GM18505 (cell line): ENCODE data around the gene TMEM132C.

Source experiments
- ATAC-seq: cut with Tn5 transposase; IDR thresholded peaks from one replicate; pipeline ENCODE4 v1.9.1; 2021; ENCODE audit not compliant: unreplicated experiment
- POLR2A ChIP-seq: IDR thresholded peaks from 4 replicates; pipeline ENCODE4 v1.6.1; 2011; ENCODE audit warnings: borderline replicate concordance; ENCODE audit not compliant: insufficient read depth, insufficient read length; ENCODE audit errors: extremely low read depth

The TMEM132C gene

DNA sequence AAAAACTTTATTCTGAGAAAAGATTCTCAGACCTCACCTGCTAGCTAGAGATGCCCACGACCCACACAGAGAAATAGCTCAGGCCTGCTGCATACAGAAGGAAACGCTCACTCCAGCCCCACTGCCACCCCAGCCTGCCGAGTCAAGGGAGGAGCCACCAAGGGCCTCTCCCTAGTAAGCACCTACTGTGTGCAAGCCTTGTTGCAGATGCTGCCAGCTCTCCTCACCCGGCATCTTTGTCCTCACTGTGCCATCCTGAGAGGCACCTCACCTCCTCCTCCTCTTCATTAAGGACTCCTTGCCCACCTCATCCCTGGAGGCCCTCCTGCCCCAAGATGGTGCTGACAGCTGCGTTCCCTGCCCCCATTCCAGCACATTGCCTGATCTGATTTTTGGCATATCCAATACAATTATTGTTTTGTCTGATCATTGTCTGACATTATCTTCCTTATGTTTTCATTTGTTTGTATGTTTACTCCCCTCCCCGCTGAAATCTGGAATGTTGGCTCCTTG is 359.9 kb downstream of the TMEM132C start:
- no peak for ATAC-seq
- TF ChIP-seq POLR2A = no peak

GRCh38 chr12:128627659-128628058 is 360.7 kb downstream of the TMEM132C start:
- no peak for ATAC-seq
- TF ChIP-seq POLR2A = no peak

DNA sequence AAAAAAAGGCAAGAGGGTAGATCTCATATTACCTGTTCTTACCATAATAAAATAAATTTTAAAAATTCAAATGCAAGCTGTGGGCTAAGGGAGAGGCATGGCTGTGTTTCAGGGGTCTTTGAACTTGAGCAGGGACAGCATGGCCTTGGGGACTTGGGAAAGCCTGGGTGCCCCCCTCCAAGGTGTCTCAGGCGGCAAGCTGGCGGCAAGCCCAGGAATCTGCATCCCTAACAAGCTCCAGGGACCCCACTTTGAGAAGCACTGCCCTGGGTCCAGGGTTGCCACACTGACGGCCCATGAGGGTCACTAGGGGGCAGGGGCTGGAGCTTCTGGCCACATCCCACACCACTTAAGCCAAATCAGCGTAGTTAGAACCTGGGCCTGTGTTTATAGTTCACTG is 363.0 kb downstream of the TMEM132C start:
- ATAC-seq = no peak
- no peak for TF ChIP-seq POLR2A

DNA sequence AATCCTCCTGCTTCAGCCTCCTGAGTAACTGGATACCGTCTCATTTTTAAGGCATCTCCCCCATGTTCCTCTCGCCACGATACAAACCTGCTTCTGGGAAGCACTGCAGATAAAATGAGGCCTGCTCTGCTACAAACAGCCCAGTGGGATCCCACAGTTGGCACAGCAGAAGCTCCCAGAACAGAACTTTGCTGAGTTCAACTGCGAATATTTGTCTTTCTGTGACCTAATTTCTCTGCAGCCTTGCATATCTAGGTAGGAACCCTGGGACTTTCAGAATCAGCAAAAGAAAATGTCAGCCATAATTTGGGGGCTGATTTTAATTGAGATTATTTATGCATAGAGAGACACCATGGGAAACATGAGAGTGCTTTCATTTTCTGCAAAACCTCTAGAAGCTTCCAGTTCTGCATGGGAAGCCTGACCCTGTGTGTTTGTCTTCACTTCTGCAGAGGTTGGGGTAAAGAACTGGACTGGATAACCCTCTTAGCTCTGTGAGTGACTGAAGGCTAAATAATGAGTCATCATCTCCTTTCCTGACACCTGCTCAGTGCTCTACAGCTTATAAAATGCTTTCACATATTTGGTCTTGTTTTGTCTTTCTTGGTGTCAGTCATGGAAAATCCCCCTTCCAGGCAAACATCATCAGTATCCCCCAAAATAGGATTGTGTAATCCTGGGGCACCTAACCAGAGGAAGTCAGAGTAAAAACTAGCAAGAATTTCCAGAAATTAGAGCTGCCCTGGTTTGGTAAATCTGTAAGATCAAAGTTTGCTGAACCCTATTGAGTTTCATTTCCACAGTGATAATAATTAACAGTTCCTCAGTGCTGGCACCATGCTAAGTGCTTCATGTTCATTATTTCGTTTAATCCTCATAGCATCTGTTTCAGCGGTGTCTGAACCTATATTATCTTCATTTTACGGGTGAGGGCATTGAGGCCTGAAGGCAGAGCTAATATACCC is 371.0 kb downstream of the TMEM132C start:
- no peak for TF ChIP-seq POLR2A
- peak; percentile 93 for ATAC-seq

GRCh38 chr12:128639089-128639488 is 372.1 kb downstream of the TMEM132C start:
- ATAC-seq = no peak
- TF ChIP-seq POLR2A = no peak

- no peak for TF ChIP-seq POLR2A
- ATAC-seq = no peak
Measured at GRCh38 chr12:128643155-128643554, 376.2 kb downstream of the TMEM132C start.

GRCh38 chr12:128644664-128645296 is 377.8 kb downstream of the TMEM132C start:
- TF ChIP-seq POLR2A = no peak
- ATAC-seq = no peak

GRCh38 chr12:128649902-128650301 is 382.9 kb downstream of the TMEM132C start:
- TF ChIP-seq POLR2A = no peak

DNA sequence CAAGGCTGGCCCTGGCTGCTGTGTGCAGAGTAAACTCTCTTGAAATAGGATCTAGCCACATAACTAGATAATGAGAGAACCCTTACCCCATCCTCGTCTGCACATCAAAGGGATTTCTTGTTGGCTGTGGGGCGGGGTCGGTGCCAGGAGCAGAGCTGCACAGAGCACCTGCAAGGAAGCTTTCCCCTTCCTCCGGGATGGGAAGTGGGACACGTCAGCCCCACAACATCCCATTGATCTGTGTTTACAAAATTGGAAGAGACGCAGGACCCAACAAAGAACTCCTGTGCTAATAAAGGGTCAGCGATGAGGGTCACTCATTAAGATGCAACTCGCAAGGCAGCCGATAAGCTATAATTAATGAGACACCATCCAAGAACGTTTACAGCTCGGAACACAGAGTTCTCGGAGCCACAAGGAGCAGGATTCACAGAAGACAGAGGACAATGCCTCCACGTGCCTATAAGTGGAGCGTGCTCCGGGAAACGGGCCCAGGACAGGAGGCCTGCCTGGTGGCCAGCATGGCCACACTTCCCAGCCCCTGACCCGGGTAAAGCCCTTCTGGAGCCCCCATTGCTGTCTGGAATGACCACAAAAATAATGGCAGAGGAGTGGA is 385.3 kb downstream of the TMEM132C start:
- no peak for ATAC-seq
- no peak for TF ChIP-seq POLR2A

More at GRCh38 chr12:128649902-128650301, 382.9 kb downstream of the TMEM132C start:
- ATAC-seq = no peak

DNA sequence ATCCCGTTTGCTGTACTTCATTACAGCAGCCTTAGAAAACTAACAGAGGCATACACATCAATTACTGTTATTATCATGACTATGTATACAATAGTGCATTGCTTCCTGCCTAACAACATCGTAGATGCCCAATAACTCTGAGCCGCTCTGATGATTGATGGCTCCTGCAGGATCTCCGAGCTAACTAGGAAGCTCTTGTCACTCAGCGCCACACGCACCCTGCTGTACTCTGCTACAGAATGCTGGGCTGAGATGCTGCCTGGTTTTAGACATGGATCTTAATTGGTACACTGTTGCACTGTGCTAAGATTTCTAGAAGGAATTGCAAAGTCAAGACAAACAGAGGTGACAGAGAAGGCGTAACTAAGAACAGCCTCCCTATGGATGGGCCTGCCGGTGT is 387.5 kb downstream of the TMEM132C start:
- TF ChIP-seq POLR2A = no peak
- no peak for ATAC-seq

GRCh38 chr12:128657378-128657777 is 390.4 kb downstream of the TMEM132C start:
- TF ChIP-seq POLR2A = no peak
- no peak for ATAC-seq

DNA sequence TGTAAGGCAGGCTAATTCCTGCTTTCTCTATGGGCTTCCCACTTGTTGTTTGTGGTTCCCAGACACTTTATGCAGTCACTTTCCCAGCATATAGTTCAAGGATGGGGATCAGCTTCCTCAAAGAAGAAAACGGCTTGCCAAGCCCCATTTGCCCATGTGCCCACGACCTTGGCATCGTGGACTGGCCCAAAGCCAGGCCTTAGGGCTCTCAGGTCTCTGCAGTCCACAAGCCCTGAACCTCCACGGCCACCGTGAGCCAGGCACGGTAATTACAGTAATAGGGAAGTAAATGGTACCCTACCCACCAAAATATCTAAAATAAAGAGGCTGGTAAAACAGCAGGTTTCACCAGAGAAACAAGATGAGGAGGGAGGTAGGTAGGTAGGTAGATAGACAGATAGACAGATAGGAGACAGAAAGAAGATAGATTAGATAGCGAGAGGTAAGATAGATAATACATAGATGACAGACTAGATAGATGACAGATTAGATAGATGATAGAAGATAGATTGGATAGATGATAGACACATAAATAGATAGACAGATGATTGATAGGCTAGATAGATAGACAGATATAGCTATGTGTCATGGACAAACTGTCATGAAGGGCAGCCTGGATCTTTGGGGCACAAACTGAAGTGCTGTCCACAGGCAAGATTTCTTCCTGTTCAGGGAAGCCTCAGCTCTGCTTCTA is 393.7 kb downstream of the TMEM132C start:
- ATAC-seq = no peak
- TF ChIP-seq POLR2A = no peak

DNA sequence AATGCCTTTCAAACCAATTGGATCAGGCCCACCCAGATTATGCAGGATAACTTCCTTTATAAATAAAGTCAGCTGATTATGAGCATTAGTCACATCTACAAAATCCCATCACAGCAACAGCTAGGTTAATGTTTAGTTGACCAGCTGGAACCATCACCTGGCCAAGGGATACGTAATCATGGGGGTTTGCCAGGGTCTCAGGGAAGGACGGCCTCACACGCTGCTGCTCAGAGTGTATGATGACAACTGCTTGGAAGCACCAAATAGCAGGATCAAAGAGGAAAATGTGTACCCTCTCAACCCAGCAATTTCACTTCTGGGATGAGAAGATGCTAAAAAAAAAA is 394.2 kb downstream of the TMEM132C start:
- TF ChIP-seq POLR2A = no peak
- no peak for ATAC-seq

GRCh38 chr12:128662101-128662500 is 395.1 kb downstream of the TMEM132C start:
- no peak for TF ChIP-seq POLR2A
- no peak for ATAC-seq

- no peak for TF ChIP-seq POLR2A
- no peak for ATAC-seq
Measured at GRCh38 chr12:128664501-128664900, 397.5 kb downstream of the TMEM132C start.
